ENCODE results near the gene CREBBP.

GRCh38 chr16:3696425-3697218 lies 183.9 kb downstream of the CREBBP start:
- TF ChIP-seq POLR2A (IDR thresholded peaks at IDR 0.05; ENCODE audit: low read depth) (no peak), CTCF (IDR thresholded peaks at IDR 0.05) (no peak), EP300 (IDR thresholded peaks at IDR 0.05) (no peak)
